ENCODE results near the gene KRTAP10-7.

KRTAP10-7 gene

DNA sequence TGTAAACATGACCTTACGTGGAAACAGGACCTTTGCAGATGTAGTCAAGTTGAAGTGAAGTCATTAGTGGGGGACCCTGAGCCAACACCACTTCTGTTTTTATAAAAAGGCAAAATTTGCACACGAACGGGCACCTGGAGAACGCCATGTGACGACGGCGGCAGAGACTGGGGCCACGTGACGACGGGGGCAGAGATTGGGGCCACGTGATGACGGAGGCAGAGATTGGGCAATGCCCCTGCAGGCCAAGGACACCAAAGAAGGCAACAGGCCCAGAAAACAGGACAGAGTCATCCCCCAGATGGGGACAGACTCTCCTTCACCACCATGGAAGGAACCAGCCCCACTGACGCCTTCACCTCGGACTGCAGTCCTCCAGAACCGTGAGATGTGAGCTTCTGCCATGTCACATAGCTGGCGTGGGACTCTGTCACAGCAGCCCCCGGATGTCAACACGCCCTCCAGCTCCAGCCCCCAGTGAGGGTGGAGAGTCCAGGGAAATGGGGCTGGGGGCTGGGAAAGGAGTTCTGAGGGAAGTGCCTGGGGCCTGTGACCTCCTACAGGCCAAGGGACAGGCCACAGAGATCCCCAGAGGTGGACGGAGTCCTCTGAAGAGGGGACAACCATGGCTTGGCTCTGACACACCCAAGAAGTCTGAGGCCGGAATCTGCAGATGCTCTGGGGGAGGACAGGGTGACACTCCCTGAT lies 50.0 kb downstream of the KRTAP10-7 start:
- no peaks in the 10 kb centered on the region for H3K9me3 ChIP-seq (ENCODE audit: insufficient read depth, low read length)
- H3K36me3 ChIP-seq (ENCODE audit: low read length) = no peaks in the 10 kb centered on the region
- no peaks in the 10 kb centered on the region for H4K20me1 ChIP-seq (ENCODE audit: low read depth, low read length)
- H3K9ac ChIP-seq (ENCODE audit: low read length) = no peak overlapping the region
- no peaks in the 10 kb centered on the region for H3K9me2 ChIP-seq (replicated peaks; ENCODE audit: insufficient read depth, low read length)
- H3K27ac ChIP-seq (ENCODE audit: low read depth, low read length) = no peak overlapping the region
- H3K4me2 ChIP-seq (ENCODE audit: low read depth, low read length, poor library complexity, severe bottlenecking) = no peak overlapping the region
- no peaks in the 10 kb centered on the region for H3K79me2 ChIP-seq (ENCODE audit: insufficient read depth, low read length)
- no peaks in the 10 kb centered on the region for H3F3A ChIP-seq (ENCODE audit: insufficient read depth)
- no peak overlapping the region for H2AFZ ChIP-seq (ENCODE audit: low read depth, low read length, severe bottlenecking)
- H3K27me3 ChIP-seq (ENCODE audit: low read length) = no peaks in the 10 kb centered on the region
- no peak overlapping the region for H3K4me3 ChIP-seq (ENCODE audit: insufficient read depth, low read length, poor library complexity, severe bottlenecking)
- TF ChIP-seq EZH2phosphoT487 (conservative IDR thresholded peaks at IDR 0.05; ENCODE audit: low read length) = no peak

DNA sequence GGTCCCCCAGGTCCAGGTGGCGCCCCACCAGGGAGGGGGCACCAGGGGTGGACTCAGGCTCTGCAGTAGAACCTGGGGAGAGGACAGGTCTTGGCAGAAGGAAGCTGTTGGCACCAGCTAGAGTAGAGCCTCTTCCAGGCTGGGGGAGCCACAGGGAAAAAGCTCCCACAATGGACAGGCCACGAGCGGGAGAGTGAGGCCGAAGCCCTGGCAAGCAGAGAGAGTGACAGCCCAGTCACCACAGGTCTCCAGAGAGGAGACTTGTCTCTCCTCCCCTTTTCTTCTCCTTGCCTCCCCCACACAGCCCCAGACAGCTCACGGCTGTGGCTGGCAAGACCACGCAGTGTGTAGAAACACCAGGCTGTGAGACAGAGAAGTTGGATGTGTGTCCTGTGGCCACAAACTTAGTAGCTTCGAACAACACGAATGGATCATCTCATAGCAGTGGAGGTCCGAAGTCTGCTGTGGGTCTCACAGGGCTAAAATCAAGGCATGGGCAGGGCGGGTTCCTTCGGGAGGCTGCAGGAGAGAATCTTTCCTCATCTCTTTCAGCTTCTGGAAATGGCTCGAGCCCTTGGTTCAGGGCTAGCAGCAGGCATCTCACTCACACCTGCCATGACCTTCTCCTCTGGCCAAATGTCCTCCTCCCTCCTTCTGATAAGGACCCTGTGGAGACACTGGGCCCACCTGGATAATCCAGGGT lies 50.7 kb downstream of the KRTAP10-7 start:
- no peaks in the 10 kb centered on the region for H3K9me3 ChIP-seq (ENCODE audit: insufficient read depth, low read length)
- H3K36me3 ChIP-seq (ENCODE audit: low read length) = no peaks in the 10 kb centered on the region
- H3K27me3 ChIP-seq (ENCODE audit: low read length) = no peaks in the 10 kb centered on the region
- no peak overlapping the region for H3K27ac ChIP-seq (ENCODE audit: low read depth, low read length)
- TF ChIP-seq EZH2phosphoT487 (conservative IDR thresholded peaks at IDR 0.05; ENCODE audit: low read length) = no peak
- TF ChIP-seq, protein P1, sequence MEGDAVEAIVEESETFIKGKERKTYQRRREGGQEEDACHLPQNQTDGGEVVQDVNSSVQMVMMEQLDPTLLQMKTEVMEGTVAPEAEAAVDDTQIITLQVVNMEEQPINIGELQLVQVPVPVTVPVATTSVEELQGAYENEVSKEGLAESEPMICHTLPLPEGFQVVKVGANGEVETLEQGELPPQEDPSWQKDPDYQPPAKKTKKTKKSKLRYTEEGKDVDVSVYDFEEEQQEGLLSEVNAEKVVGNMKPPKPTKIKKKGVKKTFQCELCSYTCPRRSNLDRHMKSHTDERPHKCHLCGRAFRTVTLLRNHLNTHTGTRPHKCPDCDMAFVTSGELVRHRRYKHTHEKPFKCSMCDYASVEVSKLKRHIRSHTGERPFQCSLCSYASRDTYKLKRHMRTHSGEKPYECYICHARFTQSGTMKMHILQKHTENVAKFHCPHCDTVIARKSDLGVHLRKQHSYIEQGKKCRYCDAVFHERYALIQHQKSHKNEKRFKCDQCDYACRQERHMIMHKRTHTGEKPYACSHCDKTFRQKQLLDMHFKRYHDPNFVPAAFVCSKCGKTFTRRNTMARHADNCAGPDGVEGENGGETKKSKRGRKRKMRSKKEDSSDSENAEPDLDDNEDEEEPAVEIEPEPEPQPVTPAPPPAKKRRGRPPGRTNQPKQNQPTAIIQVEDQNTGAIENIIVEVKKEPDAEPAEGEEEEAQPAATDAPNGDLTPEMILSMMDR (IDR thresholded peaks at IDR 0.05; ENCODE audit: insufficient read depth, low read length, poor library complexity, severe bottlenecking) = no peak
- no peak overlapping the region for H3K4me3 ChIP-seq (ENCODE audit: insufficient read depth, low read length, poor library complexity, severe bottlenecking)
- no peaks in the 10 kb centered on the region for H3K79me2 ChIP-seq (ENCODE audit: insufficient read depth, low read length)
- no peak overlapping the region for H3K9ac ChIP-seq (ENCODE audit: low read length)
- no peaks in the 10 kb centered on the region for H3K9me2 ChIP-seq (replicated peaks; ENCODE audit: insufficient read depth, low read length)
- no peak overlapping the region for H3K4me2 ChIP-seq (ENCODE audit: low read depth, low read length, poor library complexity, severe bottlenecking)
- H3F3A ChIP-seq (ENCODE audit: insufficient read depth) = no peaks in the 10 kb centered on the region
- H2AFZ ChIP-seq (ENCODE audit: low read depth, low read length, severe bottlenecking) = no peak overlapping the region
- H4K20me1 ChIP-seq (ENCODE audit: low read depth, low read length) = no peaks in the 10 kb centered on the region
